SKM-1 treated with dmso at 0.1 percent for 144 hours (cell line): ENCODE data around the gene MRC2.

ENCODE experiments used
- DNase-seq: peaks from one replicate; lab custom pipeline; 2025; ENCODE audit not compliant: unreplicated experiment; lab: John Stamatoyannopoulos, UW

Gene MRC2

GRCh38 chr17:62631936-62632924 is 4.8 kb downstream of the MRC2 start:
- DNase-seq = no peak

GRCh38 chr17:62637809-62638208 is 10.3 kb downstream of the MRC2 start:
- DNase-seq = no peak

GRCh38 chr17:62641153-62641552 is 13.7 kb downstream of the MRC2 start:
- DNase-seq = no peak

- no peak for DNase-seq
These were observed 14.5 kb downstream of the MRC2 start for GRCh38 chr17:62641951-62642350.

- DNase-seq = no peak
These were observed 16.0 kb downstream of the MRC2 start for GRCh38 chr17:62643496-62643895.

- DNase-seq = no peak
These were observed 17.2 kb downstream of the MRC2 start for GRCh38 chr17:62644487-62645173.

- no peak for DNase-seq
These were observed 20.9 kb downstream of the MRC2 start for GRCh38 chr17:62648251-62648955.

- DNase-seq = no peak
These were observed 21.5 kb downstream of the MRC2 start for GRCh38 chr17:62648956-62649294.

GRCh38 chr17:62649570-62649969 is 22.1 kb downstream of the MRC2 start:
- DNase-seq = no peak

- DNase-seq = no peak
These were observed 23.1 kb downstream of the MRC2 start for GRCh38 chr17:62650587-62650986.

GRCh38 chr17:62652251-62653001 is 25.0 kb downstream of the MRC2 start:
- DNase-seq = peak; percentile 85

- peak; percentile 69 for DNase-seq
These were observed 25.7 kb downstream of the MRC2 start for GRCh38 chr17:62653002-62653825.

GRCh38 chr17:62653826-62654761 is 26.6 kb downstream of the MRC2 start:
- peak; percentile 82 for DNase-seq

- no peak for DNase-seq
These were observed 28.2 kb downstream of the MRC2 start for GRCh38 chr17:62655656-62656055.

GRCh38 chr17:62656446-62656845 is 29.0 kb downstream of the MRC2 start:
- DNase-seq = no peak

- no peak for DNase-seq
These were observed 29.7 kb downstream of the MRC2 start for GRCh38 chr17:62657145-62657665.

GRCh38 chr17:62657690-62658089 is 30.2 kb downstream of the MRC2 start:
- DNase-seq = no peak

GRCh38 chr17:62658136-62658920 is 30.9 kb downstream of the MRC2 start:
- DNase-seq = no peak
